PFSK-1 (cell line): ENCODE results near the gene KCTD13.

Experiments used
- FOXP2 ChIP-seq: optimal IDR thresholded peaks from 2 replicates; pipeline ENCODE3; 2011; ENCODE audit warnings: borderline replicate concordance, control low read depth, inconsistent platforms; ENCODE audit not compliant: insufficient read depth; ENCODE audit errors: extremely low read length, extremely low read depth
- POLR2AphosphoS5 ChIP-seq: IDR thresholded peaks from 2 replicates; pipeline ENCODE4 v1.6.1; 2012; ENCODE audit warnings: low read depth, mild to moderate bottlenecking, control low read depth, low read length, moderate library complexity
- SIN3A ChIP-seq: IDR thresholded peaks from 2 replicates; pipeline ENCODE4 v1.6.1; 2012; ENCODE audit warnings: mild to moderate bottlenecking, low read length, moderate library complexity, borderline replicate concordance; ENCODE audit not compliant: insufficient read depth
- TAF1 ChIP-seq: IDR thresholded peaks from 2 replicates; pipeline ENCODE4 v1.6.1; 2012; ENCODE audit warnings: low read length, control low read depth, borderline replicate concordance; ENCODE audit not compliant: insufficient read depth
- TF ChIP-seq, protein P1 (sequence below), 2 experiments: IDR thresholded peaks; 2 replicates each; pipeline versions ENCODE4 v1.6.1 to v1.8.0; 2011 to 2012; ENCODE audit warnings: low read depth in 2 of 2, low read length in 2 of 2, control low read depth in 1 of 2, inconsistent platforms in 1 of 2, mild to moderate bottlenecking in 1 of 2, moderate library complexity in 1 of 2; ENCODE audit not compliant: insufficient read depth in 1 of 2

DNA sequence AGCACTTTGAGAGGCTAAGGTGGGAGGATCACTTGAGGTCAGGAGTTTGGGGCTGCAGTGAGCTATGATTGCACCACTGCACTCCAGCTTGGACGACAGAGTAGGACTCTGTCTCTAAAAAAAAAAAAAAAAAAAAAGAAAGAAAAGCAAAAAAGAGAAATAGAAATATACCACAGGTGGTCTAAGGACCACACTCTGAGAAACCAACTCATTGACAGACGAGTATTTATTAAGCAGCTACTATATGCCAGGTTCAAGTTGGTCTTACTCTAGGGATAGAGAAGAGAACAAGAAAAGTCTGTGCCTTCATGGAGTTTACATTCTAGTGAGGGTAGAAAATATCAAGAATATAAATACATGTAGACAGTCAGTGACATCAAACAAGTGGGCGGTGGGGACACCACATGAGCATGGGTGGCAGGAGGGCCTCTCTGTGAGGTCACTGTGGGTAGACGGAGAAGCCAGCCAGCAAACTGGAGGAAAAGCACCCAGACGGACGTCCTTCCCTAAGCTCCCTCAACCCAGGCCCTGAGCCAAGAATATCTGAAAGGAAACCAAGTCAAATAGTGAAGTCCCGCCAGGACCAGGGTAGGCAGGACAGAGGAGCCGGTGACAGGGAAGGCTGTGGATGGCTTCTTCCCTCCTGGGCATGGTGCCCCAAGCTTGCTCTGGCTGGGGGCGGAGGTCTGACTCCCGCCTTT is 67.7 kb downstream of the KCTD13 start:
- TF ChIP-seq, protein P1, sequence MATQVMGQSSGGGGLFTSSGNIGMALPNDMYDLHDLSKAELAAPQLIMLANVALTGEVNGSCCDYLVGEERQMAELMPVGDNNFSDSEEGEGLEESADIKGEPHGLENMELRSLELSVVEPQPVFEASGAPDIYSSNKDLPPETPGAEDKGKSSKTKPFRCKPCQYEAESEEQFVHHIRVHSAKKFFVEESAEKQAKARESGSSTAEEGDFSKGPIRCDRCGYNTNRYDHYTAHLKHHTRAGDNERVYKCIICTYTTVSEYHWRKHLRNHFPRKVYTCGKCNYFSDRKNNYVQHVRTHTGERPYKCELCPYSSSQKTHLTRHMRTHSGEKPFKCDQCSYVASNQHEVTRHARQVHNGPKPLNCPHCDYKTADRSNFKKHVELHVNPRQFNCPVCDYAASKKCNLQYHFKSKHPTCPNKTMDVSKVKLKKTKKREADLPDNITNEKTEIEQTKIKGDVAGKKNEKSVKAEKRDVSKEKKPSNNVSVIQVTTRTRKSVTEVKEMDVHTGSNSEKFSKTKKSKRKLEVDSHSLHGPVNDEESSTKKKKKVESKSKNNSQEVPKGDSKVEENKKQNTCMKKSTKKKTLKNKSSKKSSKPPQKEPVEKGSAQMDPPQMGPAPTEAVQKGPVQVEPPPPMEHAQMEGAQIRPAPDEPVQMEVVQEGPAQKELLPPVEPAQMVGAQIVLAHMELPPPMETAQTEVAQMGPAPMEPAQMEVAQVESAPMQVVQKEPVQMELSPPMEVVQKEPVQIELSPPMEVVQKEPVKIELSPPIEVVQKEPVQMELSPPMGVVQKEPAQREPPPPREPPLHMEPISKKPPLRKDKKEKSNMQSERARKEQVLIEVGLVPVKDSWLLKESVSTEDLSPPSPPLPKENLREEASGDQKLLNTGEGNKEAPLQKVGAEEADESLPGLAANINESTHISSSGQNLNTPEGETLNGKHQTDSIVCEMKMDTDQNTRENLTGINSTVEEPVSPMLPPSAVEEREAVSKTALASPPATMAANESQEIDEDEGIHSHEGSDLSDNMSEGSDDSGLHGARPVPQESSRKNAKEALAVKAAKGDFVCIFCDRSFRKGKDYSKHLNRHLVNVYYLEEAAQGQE (IDR thresholded peaks at IDR 0.05; ENCODE audit: insufficient read depth in 1 of 2, low read depth in 2 of 2, low read length in 2 of 2), result no peak
- TF ChIP-seq TAF1 (no peak), SIN3A (no peak), POLR2AphosphoS5 (no peak), FOXP2 (no peak)
